ENCODE data around the gene SLC37A1.
A peak's percentile ranks its signal among the peaks of the same experiment; 100 is the strongest.

Gene SLC37A1

DNA sequence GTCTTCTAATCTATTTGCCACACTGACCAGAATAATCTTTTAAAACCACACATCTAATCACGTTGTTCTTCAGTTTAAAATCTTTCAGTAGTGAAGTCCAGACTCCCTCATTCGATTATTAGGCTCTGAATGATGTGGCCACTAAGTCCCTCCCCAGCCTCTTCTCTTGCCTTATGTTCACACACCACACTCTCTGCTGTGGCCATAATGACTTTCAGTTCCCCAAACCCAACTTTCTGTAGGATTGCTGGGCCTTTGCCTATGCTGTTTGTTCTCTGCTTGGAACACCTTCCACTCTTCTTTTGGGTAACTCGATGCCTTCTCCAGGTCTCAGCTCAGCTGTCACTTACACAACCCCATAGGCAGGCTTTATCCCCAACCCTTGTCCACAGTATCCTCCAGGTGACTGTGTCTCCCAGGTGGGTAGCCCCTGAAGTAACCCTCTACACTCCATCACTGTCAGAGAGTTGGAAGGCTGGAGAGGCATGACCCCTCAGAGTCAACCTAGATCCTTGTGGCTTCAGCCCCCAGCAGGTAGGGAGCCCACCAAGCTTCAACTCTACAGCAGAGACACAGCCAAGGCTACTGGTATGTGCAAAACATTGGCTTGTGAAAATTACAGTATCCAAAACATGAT is 8.4 kb upstream of the SLC37A1 start:
- DNase-seq (ENCODE audit: low read depth in 1 of 2, low spot score in 1 of 2) = no peak

- no peak for DNase-seq (ENCODE audit: low read depth in 1 of 2, low spot score in 1 of 2)
Observed at GRCh38 chr21:42507418-42507817, 6.2 kb upstream of the SLC37A1 start.

- no peak for DNase-seq (ENCODE audit: low read depth in 1 of 2, low spot score in 1 of 2)
Observed at GRCh38 chr21:42508371-42508770, 5.3 kb upstream of the SLC37A1 start.

DNA sequence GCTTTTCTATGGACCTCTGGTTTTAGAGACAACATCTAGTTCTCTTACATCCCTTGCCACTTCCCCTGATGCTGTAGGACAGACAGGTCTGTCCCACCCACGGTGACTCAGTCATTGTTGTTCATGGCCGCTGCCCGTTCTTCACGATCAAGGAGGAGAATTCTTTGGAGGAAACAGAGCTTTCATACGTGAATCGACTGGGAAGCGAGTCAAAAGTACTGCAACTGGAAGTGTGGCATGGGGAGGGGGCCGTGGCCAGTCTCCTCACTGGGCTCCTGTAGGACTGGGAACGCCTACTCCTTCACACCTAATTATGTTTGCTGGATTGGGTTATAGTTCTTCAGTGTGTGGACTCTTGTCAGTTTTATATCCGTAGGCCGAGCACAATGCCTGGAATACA is 4.4 kb upstream of the SLC37A1 start:
- no peak for DNase-seq (ENCODE audit: low read depth in 1 of 2, low spot score in 1 of 2)

GRCh38 chr21:42512346-42513034 is 1.2 kb upstream of the SLC37A1 start:
- DNase-seq (ENCODE audit: low read depth in 1 of 2, low spot score in 1 of 2) = no peak

DNA sequence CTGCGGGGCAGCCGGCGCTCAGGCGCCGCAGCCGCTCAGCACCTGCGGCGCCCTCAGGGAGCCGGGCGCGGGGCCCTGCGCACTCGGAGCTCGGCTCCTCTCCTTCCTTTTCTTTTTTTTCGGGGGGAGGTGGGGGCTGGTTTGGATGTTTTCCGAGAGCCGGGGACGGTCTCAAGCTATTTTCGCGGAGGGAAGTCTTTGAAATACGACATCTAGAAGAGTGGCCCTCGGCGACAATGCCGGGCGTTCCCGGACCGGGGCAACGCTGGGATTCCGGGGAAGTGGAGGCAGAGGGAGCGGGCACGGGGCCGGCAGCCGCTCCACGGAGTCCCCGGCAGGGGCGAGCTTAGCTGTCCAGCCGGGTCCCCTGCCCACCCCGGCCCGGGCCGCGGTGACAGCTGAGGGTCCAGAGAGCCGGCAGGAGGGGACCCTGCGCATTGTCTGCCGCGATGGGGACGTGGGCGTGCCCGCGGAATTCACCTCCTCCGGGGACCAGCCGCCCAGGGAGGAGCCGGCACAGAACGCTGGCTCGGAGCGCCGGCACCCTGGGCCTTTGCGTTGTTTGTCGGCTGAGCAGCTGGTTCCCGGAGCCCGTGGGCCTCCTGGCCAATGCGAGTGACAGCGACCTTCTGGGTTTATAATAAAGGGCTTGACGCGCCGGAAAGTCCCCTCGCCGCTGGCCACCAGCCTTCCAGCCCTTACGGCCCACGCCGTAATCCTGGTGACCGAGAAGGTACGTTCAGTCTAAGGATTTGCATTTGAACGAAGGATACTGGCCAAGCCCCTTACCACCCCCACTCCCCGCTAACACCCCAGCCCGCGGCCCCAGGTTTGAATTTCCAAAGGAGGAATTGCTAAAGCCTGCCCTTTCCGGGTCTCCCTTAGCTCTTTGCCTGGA is 582 bp downstream of the SLC37A1 start:
- DNase-seq (ENCODE audit: low read depth in 1 of 2, low spot score in 1 of 2) = peak in 1 of 2 donors; percentile 37

- DNase-seq (ENCODE audit: low read depth in 1 of 2, low spot score in 1 of 2) = no peak
Observed at GRCh38 chr21:42514883-42515228, 1.2 kb downstream of the SLC37A1 start.

GRCh38 chr21:42515708-42516502 is 2.3 kb downstream of the SLC37A1 start:
- DNase-seq (ENCODE audit: low read depth in 1 of 2, low spot score in 1 of 2) = no peak

- no peak for DNase-seq (ENCODE audit: low read depth in 1 of 2, low spot score in 1 of 2)
Observed at GRCh38 chr21:42518215-42518614, 4.6 kb downstream of the SLC37A1 start.

- DNase-seq (ENCODE audit: low read depth in 1 of 2, low spot score in 1 of 2) = no peak
Observed at GRCh38 chr21:42518626-42519025, 5.0 kb downstream of the SLC37A1 start.

- DNase-seq (ENCODE audit: low read depth in 1 of 2, low spot score in 1 of 2) = no peak
Observed at GRCh38 chr21:42520628-42521253, 7.1 kb downstream of the SLC37A1 start.

DNA sequence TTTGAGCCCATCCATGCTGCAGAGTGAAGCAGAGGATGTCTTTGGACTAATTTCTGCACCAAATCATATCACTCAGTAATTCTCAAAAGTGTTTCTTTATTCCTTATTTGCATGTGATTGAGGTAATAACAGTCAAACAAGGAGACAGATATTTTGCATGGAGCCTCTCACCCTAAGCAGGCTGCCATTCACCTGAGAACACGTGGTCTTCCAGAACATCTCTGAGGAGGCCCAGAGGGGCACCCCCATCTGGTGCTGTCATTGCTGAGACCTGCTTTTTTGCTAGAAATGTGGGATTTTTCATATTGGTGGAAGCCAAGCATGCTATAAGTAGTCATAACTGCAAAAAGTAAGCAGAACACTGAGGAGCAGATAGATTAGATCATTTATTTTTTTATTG is 7.7 kb downstream of the SLC37A1 start:
- DNase-seq (ENCODE audit: low read depth in 1 of 2, low spot score in 1 of 2) = no peak

DNA sequence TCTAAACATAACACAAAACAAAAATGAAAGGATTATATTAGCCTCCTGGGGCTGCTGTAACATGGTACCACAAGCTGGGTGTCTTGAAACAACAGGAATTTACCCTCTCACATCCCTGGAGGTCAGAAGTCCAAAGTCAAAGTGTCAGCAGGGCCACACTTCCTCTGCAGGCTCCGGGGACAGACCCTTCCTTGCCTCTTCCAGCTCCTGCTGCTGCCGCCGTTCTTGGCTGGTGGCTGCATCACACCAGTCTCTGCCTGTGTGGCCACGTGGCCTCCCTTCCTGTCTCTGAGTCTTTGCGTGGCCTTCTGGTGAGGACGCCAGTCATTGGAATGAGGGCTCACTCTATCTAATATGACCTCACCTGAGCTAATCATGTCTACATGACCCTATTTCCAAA is 8.2 kb downstream of the SLC37A1 start:
- no peak for DNase-seq (ENCODE audit: low read depth in 1 of 2, low spot score in 1 of 2)

GRCh38 chr21:42522271-42522670 is 8.6 kb downstream of the SLC37A1 start:
- no peak for DNase-seq (ENCODE audit: low read depth in 1 of 2, low spot score in 1 of 2)

DNA sequence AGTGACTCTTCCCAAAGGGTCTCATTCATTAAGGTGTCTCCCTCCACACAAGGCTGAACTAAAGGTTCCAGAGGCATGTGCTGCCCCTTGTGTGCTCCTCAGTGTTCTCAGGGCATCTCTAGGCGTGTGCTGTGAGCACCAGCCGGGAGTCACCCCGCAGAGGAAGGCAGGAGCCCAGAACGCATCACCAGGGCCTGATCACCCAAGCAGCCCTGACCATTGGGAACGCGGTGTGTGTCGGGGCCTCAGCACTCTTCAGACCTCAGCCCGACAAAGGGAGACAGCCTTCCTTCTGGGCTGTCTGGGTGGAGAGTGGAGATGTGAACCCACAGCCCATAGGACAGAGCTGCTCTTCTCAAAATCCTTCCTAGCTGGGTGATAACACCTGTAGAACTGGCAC is 9.1 kb downstream of the SLC37A1 start:
- DNase-seq (ENCODE audit: low read depth in 1 of 2, low spot score in 1 of 2) = no peak

DNA sequence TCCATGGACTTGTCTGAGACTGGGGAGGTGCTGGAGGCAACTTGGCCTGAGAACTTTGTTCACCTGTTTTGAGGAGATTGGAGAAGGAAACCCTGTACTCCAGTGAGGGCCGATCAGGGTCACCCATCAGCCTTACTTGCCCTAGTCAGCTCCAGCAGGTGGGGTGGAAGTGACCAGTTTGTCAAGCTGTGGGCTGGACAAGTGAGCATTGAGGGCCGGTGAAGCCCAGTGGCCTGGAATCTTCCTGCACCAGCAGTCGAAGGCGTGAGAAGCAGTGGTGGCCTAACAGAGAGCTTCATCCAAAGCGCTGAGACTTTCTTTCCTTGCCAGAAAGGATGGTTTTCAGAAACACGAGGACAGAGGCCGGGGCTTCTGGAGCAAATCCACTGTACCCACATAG is 9.6 kb downstream of the SLC37A1 start:
- DNase-seq (ENCODE audit: low read depth in 1 of 2, low spot score in 1 of 2) = no peak

- no peak for DNase-seq (ENCODE audit: low read depth in 1 of 2, low spot score in 1 of 2)
Observed at GRCh38 chr21:42523941-42524340, 10.3 kb downstream of the SLC37A1 start.

DNA sequence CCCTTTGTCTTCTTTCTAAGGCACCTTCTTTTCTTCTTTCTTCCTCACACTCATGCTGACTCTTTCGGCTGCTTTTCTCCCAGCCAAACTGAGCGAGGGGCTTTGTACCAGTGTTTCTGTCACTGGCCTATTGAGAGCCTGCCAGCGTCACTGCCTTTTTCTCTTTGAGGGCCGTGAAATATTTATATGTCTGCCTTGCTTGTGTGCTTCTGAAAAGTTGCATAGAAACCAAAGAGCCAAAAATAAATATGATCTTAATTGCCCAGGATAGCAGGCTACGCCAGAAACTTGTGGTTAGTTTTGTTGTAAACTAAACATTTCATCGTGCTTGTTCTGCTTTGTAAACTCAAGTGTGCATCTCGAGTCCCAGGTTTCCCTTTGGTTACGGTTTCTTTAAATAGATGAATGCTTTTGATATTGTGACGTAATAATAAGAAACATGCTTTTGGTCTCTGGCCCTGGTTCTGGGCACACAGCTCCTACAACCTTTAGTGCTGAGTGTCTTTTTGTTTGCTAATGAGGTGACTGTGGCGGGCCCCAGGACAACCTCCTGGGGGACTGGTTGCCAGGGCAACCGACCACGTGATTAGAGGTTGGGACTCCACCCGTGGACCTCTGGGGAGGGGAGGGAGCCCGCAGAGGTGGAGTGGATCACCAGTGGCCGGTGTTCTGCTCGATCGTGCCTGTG is 10.8 kb downstream of the SLC37A1 start:
- DNase-seq (ENCODE audit: low read depth in 1 of 2, low spot score in 1 of 2) = no peak

GRCh38 chr21:42525029-42525581 is 11.5 kb downstream of the SLC37A1 start:
- DNase-seq (ENCODE audit: low read depth in 1 of 2, low spot score in 1 of 2) = no peak

All from activated CD4-positive, alpha-beta T cell treated with anti-CD3 and anti-CD28 coated beads, Interleukin-2, amount 50 U/mL, for 24 hours (primary cell).